Kidney glomerular epithelial cell (primary cell): ENCODE data around the gene ZFHX2.

Experiments
- DNase-seq: peaks from one replicate; lab custom pipeline; 2025; lab: John Stamatoyannopoulos, UW

Gene ZFHX2

GRCh38 chr14:23572836-23573235 lies 21.3 kb upstream of the ZFHX2 start:
- DNase-seq = no peak

DNA sequence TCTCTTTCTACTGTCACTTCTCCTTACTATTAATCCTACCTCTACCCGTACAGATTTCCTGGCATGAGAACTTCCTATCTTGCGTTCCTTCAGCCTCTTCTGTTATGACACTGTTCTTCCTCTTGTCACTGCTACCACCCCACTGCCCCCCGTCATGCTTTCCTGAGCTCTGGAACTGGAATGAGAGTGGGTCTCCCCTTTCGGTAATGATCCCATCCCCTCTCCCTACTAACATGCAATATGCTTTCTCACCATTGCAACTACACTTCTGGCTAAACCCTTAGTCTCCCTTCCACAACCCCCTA lies 20.9 kb upstream of the ZFHX2 start:
- no peak for DNase-seq

DNA sequence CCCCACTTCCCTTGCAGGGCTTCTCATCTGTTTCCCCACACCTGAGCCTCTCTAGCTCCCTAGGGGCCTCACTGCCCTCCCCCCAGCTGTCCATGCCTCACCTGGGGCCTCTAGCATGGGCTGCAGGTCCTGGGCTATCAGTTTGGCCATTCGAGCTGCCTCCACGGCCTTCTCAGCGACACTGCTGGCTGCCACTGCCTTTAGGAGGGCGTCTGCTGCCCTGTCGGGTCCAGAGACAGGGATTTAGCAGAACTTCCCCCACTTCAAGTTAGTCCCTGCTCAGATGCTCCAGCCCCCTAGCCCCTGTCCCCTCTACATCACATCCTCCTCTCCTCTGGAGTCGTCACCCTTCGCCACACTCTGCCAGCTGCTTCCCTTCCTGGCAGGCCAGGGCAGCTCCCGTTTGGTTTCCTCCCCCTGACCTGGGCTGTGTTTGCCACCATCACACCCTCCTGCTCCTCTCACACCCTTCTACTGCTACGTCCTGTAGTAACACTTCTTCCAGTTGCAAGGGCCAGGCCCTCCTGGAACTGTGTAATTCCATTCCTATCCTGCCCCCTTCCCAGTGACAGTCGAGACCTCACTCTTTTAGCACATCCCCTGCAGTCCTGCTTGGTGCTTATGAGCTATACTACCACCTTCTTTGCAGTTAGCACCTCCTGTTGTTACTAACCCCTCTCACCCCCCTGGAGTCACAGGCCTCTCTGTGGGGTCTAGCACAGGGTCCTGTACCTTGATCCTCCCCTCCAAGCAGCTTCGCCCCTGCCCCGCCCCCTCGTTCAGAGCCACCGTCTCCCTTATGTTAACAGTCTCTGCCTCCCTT lies 20.3 kb upstream of the ZFHX2 start:
- no peak for DNase-seq

DNA sequence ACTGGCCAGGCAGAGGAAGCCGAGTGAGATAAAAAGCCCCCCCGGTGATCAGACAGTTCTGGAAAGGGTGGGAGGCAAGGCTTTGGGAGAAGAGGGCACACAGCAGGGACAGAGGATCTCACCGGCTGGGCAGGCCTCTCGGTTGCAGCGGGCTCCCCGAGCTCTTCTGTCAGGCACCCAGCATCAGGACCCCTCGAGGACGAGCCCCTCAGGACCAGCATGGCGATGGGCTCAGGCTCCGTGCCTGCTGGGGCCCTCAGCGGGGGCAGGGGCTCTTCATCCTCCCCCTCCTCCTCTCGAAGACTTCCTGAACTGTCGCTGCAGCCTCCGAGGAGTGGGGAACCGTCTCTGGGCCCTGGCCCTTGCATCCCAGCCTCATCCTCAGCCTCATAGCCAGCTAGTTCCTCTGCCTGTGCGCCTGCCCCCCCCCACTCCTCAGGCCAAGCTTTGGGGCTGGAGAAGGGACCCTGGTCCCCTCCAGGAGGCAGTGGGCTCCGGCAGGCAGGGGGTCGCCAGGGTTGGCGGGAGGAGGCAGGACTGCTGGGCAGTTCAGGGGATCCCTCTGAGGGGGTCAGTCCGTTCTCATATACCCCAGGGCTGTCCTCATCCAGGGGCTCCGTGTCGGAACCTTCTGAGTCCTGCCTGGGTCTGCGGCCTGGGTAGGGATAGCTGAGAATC lies 19.4 kb upstream of the ZFHX2 start:
- no peak for DNase-seq

- no peak for DNase-seq
Observed at GRCh38 chr14:23569443-23570151, 18.0 kb upstream of the ZFHX2 start.

- peak; percentile 16 for DNase-seq
Observed at GRCh38 chr14:23568600-23569331, 17.2 kb upstream of the ZFHX2 start.

GRCh38 chr14:23568021-23568599 lies 16.5 kb upstream of the ZFHX2 start:
- no peak for DNase-seq

- DNase-seq = peak; percentile 85
Observed at GRCh38 chr14:23567186-23568020, 15.8 kb upstream of the ZFHX2 start, which contains the start of gene AP1G2. Gene AP1G2, minus strand, starts transcription at chr14:23567791. Its CDS starts 477 bp downstream, at chr14:23567314.

DNA sequence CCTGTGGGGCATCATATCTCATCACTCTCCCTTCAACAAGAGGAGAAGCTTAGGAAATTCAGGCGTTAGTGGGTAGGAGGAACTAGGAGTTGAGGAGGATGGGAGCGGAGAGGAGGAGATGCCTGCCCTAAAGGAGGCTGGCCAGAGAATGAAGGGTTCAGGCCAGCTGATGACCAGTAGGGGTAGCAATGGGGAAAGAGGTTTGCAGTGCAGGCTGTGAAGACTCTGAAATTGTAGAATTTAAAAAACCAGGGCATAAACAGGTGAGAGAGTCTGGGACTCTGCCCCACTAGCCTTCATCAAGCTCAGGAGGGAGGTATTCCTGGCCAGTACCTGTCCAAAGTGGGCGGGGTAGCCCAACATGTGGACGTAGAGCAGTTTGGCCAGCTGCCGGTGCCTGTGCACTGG lies 15.2 kb upstream of the ZFHX2 start:
- DNase-seq = no peak

DNA sequence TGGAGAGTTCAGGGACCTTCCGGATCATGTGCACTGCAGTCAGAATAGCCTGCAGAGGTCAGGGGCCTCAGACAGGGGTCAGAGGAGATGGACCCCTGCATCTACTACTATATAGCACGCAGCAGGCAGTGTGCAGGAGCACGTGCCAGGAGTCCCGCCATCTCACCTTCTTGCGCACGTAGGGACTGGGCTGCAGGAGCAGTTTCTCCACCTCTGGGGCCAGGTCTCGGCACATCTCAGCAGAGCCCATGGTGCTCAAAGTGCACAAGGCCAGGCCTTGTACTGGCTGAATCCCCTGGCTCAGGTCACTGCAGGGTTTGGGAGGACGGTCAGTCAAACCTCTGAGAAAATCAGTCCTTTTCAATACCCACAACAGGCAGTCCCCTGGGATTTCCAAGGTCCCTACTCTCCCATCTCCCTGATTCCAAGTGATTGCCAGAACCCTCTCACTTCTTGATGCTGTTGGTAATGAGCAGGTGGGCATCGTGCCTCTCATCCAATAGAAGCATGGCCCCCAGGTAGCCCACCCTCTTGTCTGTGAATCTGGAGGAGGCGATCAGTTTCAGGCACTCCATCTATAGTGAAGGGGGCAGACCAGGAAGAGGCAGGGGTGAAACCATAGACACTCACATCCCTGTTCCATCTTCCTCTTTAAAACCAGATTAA lies 14.7 kb upstream of the ZFHX2 start:
- no peak for DNase-seq

- no peak for DNase-seq
Observed at GRCh38 chr14:23565626-23566025, 14.1 kb upstream of the ZFHX2 start.

GRCh38 chr14:23564876-23565275 lies 13.3 kb upstream of the ZFHX2 start:
- DNase-seq = no peak

DNA sequence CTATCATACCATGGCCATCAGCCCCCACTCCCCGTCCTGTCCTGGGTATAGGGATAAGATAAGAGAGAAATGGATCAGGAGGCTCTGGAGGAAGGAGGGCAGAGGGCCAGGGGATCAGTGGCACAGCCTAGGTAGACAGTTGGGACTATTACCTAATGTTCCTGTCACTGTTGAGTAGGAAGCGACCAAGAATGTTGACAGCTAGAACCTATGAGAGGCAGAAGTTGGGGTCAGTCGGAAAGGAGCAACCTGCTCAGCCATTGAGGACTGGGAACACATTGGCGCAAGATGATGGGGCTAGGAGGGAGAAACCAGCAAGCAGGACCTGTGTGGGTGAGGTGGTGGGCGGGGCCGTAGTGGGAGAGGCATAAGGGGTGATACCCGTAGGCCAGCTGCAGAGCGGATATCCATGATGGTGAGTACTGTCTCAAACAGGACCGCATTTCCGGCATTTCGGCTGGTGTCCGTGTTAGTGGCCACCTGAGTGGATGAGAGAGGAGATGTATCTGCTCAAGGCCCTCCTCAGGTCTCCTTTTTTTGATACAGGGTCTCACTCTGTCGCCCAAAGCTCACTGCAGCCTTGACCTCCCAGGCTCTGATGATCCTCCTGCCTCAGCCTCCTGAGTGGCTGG lies 12.7 kb upstream of the ZFHX2 start:
- DNase-seq = no peak

GRCh38 chr14:23563473-23564180 lies 12.1 kb upstream of the ZFHX2 start:
- no peak for DNase-seq

DNA sequence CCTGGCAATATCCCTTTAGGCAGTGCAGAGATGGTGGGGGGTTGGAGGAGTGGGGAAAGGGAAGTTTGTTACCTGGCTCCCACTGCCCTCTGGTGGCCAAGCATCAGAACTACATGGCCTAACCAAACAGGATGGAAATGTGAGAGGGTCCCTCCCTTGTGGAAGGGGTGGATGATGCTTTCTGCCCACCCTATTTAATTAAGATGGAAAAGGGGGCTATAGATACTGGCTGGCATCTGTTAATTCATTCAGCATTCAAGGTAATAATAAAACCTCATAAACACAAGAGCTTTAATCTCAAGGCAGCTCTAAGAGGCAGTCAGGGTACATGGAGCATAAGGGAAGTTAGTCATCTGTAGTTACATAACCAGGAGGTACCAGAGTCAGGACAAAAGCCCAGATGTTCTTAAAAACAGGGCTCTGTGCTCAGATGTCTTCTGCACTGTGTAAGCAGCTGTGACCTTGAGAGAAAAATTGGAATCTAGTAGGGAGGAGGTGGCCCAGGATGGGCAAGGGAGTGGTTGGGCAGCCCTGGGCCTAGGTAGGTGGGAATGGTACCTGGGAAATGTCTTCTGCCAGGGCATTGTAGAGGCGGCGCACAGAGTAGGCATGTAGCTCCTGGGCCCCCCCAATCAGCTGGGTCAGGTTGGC lies 11.4 kb upstream of the ZFHX2 start:
- no peak for DNase-seq

DNA sequence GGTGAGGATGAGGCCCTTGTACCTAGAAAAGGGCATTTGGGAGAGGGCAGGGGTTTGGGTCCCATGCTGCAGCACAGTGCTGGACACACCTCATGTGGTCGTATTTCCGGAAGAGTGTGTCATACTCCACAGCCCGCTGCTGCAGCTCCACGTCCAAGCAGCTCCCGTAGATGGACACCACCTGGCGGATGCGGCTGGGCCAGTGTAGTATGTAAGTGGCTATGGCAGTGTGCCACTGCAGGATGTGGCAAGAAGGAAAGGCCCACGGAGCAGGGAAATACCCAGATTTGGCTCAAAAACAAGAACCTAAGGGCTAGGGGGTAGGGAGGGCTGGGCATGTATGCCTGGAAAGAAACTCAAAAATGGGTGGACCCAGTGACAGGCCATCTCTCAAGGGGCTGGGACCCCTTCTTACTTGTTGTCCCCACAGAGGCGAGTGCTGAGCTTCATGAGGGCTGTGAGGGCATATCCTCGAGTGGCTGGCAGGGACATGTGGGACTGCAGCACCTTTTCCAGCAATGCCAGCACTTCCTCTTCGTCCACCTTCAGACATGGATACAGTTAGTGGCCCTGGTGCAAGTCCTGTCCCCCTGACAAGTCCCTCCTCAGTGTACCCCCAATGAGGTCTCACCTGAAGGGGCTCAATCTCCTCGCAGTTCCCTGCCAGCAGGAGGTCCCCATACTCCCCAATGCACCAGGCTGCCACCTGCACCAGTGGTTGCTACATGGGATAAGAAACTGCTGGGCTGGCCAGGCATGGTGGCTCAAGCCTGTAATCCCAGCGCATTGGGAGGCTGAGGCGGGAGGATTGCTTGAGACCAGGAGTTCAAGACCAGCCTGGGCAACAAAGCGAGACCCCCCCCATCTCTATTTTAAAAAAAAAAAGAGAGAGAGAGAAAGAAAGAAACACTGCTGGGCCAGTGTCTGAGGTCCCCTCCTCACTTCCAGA lies 10.6 kb upstream of the ZFHX2 start:
- DNase-seq = no peak

- no peak for DNase-seq
Observed at GRCh38 chr14:23561259-23561658, 9.7 kb upstream of the ZFHX2 start.
